Spleen (tissue), 7 donors: ENCODE measurements around the gene TEAD3.

Experiments
- CTCF ChIP-seq, 11 experiments: fragments of 200-600 bp in 7 of 11; fragments of 450-650 bp in 4 of 11; sonication (generic) in 4 of 11; IDR thresholded peaks in 8 of 11; conservative IDR thresholded peaks in 3 of 11; 1 replicate in 7 of 11; 2 replicates in 4 of 11; pipeline versions ENCODE4 v1.4.0 to v1.8.0; 2016 to 2021; ENCODE audit warnings: antibody characterized with exemption in 11 of 11, inconsistent platforms in 4 of 11, mild to moderate bottlenecking in 1 of 11
- POLR2A ChIP-seq, 3 donors: fragments of 450-650 bp; IDR thresholded peaks; one replicate each; pipeline ENCODE4 v1.5.1; 2017; ENCODE audit warnings: antibody characterized with exemption in 3 of 3, mild to moderate bottlenecking in 1 of 3
- POLR2AphosphoS5 ChIP-seq, 3 donors: sonication (generic); formaldehyde crosslinking; IDR thresholded peaks; one replicate each; pipeline ENCODE4 v1.5.1; 2017; ENCODE audit warnings: antibody characterized with exemption in 3 of 3
- donor health status: DM: no; HTN: no; CAD: no; lungs with moderate emphysema.
- donor health status: DM: no; HTN: no; CAD: no.
- donor health status: DM: no; HTN: no; CAD: no.

DNA sequence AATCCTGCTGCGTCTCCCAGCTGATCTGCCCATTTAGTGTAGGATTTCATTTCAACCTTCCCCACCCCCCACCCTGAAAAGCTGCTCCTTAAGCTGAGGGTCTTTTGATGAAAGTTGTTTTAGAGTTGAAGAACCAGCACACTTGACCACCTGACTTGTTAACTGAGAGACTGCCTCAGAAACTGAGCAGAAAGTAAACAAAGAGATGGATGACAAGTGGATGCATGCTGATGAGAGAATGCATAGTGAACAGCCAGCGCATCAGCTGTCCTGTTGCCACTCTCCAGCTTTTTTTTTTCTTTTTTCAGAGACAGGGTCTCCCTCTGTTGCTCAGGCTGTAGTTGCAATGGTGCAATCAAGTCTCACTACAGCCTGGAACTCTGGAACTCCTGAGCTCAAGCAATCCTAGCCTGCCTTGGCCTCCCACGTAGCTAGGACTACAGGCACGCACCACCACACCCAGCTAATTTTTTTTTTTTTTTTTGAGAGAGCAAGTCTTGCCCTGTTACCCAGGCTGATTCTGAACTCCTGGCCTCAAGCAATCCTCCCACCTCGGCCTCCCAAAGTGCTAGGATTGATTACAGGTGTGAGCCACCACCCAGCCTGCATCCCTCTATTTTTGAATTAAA, 19.2 kb downstream of the TEAD3 start:
- TF ChIP-seq CTCF (IDR thresholded peaks at IDR 0.05 in 8 of 11, conservative IDR thresholded peaks at IDR 0.05 in 3 of 11) (no peak), POLR2A (IDR thresholded peaks at IDR 0.05) (no peak), POLR2AphosphoS5 (IDR thresholded peaks at IDR 0.05) (no peak)
